ENCODE measurements around the gene CEACAM8.

DNA sequence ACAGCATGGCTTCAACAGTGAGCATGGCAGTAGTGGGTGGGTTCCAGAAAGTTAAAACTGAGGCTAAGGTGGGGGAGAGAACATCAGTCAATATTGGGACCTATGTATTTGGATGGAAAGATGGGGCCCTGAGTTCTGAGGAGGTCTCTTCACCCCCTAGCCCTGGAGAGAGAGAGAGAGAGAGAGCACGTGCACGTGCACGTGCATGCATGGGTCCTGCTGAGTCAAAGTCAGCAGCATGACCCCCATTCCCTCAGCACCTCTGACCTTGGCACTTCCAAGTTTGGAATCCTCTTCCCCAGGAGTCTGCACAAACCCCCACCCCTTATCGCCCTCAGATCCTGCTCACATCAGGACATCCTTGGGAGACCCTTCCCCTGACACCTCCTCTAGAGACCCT, 34.0 kb downstream of the CEACAM8 start:
- TF ChIP-seq, protein P1, sequence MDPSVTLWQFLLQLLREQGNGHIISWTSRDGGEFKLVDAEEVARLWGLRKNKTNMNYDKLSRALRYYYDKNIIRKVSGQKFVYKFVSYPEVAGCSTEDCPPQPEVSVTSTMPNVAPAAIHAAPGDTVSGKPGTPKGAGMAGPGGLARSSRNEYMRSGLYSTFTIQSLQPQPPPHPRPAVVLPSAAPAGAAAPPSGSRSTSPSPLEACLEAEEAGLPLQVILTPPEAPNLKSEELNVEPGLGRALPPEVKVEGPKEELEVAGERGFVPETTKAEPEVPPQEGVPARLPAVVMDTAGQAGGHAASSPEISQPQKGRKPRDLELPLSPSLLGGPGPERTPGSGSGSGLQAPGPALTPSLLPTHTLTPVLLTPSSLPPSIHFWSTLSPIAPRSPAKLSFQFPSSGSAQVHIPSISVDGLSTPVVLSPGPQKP (IDR thresholded peaks at IDR 0.05; ENCODE audit: low read depth, low read length): no peak
- TF ChIP-seq, protein P2, sequence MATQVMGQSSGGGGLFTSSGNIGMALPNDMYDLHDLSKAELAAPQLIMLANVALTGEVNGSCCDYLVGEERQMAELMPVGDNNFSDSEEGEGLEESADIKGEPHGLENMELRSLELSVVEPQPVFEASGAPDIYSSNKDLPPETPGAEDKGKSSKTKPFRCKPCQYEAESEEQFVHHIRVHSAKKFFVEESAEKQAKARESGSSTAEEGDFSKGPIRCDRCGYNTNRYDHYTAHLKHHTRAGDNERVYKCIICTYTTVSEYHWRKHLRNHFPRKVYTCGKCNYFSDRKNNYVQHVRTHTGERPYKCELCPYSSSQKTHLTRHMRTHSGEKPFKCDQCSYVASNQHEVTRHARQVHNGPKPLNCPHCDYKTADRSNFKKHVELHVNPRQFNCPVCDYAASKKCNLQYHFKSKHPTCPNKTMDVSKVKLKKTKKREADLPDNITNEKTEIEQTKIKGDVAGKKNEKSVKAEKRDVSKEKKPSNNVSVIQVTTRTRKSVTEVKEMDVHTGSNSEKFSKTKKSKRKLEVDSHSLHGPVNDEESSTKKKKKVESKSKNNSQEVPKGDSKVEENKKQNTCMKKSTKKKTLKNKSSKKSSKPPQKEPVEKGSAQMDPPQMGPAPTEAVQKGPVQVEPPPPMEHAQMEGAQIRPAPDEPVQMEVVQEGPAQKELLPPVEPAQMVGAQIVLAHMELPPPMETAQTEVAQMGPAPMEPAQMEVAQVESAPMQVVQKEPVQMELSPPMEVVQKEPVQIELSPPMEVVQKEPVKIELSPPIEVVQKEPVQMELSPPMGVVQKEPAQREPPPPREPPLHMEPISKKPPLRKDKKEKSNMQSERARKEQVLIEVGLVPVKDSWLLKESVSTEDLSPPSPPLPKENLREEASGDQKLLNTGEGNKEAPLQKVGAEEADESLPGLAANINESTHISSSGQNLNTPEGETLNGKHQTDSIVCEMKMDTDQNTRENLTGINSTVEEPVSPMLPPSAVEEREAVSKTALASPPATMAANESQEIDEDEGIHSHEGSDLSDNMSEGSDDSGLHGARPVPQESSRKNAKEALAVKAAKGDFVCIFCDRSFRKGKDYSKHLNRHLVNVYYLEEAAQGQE (IDR thresholded peaks at IDR 0.05): no peak
- TF ChIP-seq POLR2AphosphoS2 (conservative IDR thresholded peaks at IDR 0.05; ENCODE audit: low read length) (no peak), NFE2L2 (conservative IDR thresholded peaks at IDR 0.05; ENCODE audit: low read length) (no peak), SMC3 (IDR thresholded peaks at IDR 0.05) (no peak), RFX5 (IDR thresholded peaks at IDR 0.05) (no peak)
- TF ChIP-seq, protein P3, sequence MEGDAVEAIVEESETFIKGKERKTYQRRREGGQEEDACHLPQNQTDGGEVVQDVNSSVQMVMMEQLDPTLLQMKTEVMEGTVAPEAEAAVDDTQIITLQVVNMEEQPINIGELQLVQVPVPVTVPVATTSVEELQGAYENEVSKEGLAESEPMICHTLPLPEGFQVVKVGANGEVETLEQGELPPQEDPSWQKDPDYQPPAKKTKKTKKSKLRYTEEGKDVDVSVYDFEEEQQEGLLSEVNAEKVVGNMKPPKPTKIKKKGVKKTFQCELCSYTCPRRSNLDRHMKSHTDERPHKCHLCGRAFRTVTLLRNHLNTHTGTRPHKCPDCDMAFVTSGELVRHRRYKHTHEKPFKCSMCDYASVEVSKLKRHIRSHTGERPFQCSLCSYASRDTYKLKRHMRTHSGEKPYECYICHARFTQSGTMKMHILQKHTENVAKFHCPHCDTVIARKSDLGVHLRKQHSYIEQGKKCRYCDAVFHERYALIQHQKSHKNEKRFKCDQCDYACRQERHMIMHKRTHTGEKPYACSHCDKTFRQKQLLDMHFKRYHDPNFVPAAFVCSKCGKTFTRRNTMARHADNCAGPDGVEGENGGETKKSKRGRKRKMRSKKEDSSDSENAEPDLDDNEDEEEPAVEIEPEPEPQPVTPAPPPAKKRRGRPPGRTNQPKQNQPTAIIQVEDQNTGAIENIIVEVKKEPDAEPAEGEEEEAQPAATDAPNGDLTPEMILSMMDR (IDR thresholded peaks at IDR 0.05): no peak

All from A549 (cell line).